OCI-M2 (cell line): ENCODE measurements around the gene SLC22A23.

Experiments used
- DNase-seq: peaks from one replicate; lab custom pipeline; 2025; ENCODE audit not compliant: unreplicated experiment; lab: John Stamatoyannopoulos, UW

Gene SLC22A23

GRCh38 chr6:3372912-3373554 lies 83.8 kb downstream of the SLC22A23 start:
- DNase-seq: no peak

GRCh38 chr6:3372184-3372846 lies 84.5 kb downstream of the SLC22A23 start:
- no peak for DNase-seq

- DNase-seq: no peak
Measured at GRCh38 chr6:3371222-3371949, 85.5 kb downstream of the SLC22A23 start.

GRCh38 chr6:3370361-3371221 lies 86.3 kb downstream of the SLC22A23 start:
- DNase-seq: no peak

GRCh38 chr6:3369985-3370360 lies 86.9 kb downstream of the SLC22A23 start:
- no peak for DNase-seq

GRCh38 chr6:3368685-3369084 lies 88.2 kb downstream of the SLC22A23 start:
- DNase-seq: no peak

GRCh38 chr6:3367630-3368029 lies 89.2 kb downstream of the SLC22A23 start:
- DNase-seq: no peak

- DNase-seq: no peak
Measured at GRCh38 chr6:3366596-3367413, 90.0 kb downstream of the SLC22A23 start.

GRCh38 chr6:3364391-3364790 lies 92.5 kb downstream of the SLC22A23 start:
- no peak for DNase-seq

GRCh38 chr6:3363296-3364025 lies 93.4 kb downstream of the SLC22A23 start:
- no peak for DNase-seq

GRCh38 chr6:3361312-3362037 lies 95.4 kb downstream of the SLC22A23 start:
- DNase-seq: no peak

GRCh38 chr6:3360727-3361045 lies 96.2 kb downstream of the SLC22A23 start:
- no peak for DNase-seq

GRCh38 chr6:3359973-3360726 lies 96.7 kb downstream of the SLC22A23 start:
- DNase-seq: no peak

GRCh38 chr6:3359101-3359752 lies 97.6 kb downstream of the SLC22A23 start:
- no peak for DNase-seq

- DNase-seq: no peak
Measured at GRCh38 chr6:3358413-3359100, 98.3 kb downstream of the SLC22A23 start.

- DNase-seq: no peak
Measured at GRCh38 chr6:3357678-3358077, 99.2 kb downstream of the SLC22A23 start.

- DNase-seq: no peak
Measured at GRCh38 chr6:3356824-3357420, 99.9 kb downstream of the SLC22A23 start.
